ENCODE data around the gene ADGRG3. TPM values are rescaled to one million over a fixed set of nuclear protein-coding genes. Genes with fewer than 3 reads are reported as not detected.

Gene ADGRG3
- total and polyA plus RNA-seq, 2 of the 8 experiments (the other 6 are each of a cell fraction or from before 2014, with no cell fraction given), result 0.28 to 0.98 TPM

Other genes with a start within 250 kb of the ADGRG3 start
- 83.6 and 90.7 TPM in 2 replicates for gene CIAPIN1, start 220.9 kb upstream of the ADGRG3 start, total RNA-seq (2021; fragmentation: NEBNext Ultra II Directional; extraction: Animal tissue kit (Norgen Biotek cat#: 25700))
- 64.0 and 76.8 TPM in 2 replicates for gene CIAPIN1, start 220.9 kb upstream of the ADGRG3 start, polyA plus RNA-seq (2011; rRNA removed)
- 31.7 and 33.3 TPM in 2 replicates for gene COQ9, start 220.8 kb upstream of the ADGRG3 start, total RNA-seq (2021; fragmentation: NEBNext Ultra II Directional; extraction: Animal tissue kit (Norgen Biotek cat#: 25700))
- 47.9 and 60.3 TPM in 2 replicates for gene COQ9, start 220.8 kb upstream of the ADGRG3 start, polyA plus RNA-seq (2011; rRNA removed)
- gene POLR2C, start 205.6 kb upstream of the ADGRG3 start, total RNA-seq (2021; fragmentation: NEBNext Ultra II Directional; extraction: Animal tissue kit (Norgen Biotek cat#: 25700)), result 71.2 and 72.5 TPM in 2 replicates
- gene POLR2C, start 205.6 kb upstream of the ADGRG3 start, polyA plus RNA-seq (2011; rRNA removed), result 132 and 149 TPM in 2 replicates
- gene DOK4, start 181.8 kb upstream of the ADGRG3 start, total RNA-seq (2021; fragmentation: NEBNext Ultra II Directional; extraction: Animal tissue kit (Norgen Biotek cat#: 25700)), result 28.9 and 29.9 TPM in 2 replicates
- gene DOK4, start 181.8 kb upstream of the ADGRG3 start, polyA plus RNA-seq (2011; rRNA removed), result 24.0 and 29.5 TPM in 2 replicates
- 3.5 and 4.0 TPM in 2 replicates for gene CCDC102A, start 131.7 kb upstream of the ADGRG3 start, total RNA-seq (2021; fragmentation: NEBNext Ultra II Directional; extraction: Animal tissue kit (Norgen Biotek cat#: 25700))
- gene CCDC102A, start 131.7 kb upstream of the ADGRG3 start, polyA plus RNA-seq (2011; rRNA removed), result 7.5 and 10.5 TPM in 2 replicates
- gene ADGRG5, start 125.7 kb upstream of the ADGRG3 start, total RNA-seq (2021; fragmentation: NEBNext Ultra II Directional; extraction: Animal tissue kit (Norgen Biotek cat#: 25700)), result 8.6 and 10.5 TPM in 2 replicates
- gene ADGRG5, start 125.7 kb upstream of the ADGRG3 start, polyA plus RNA-seq (2011; rRNA removed), result 14.8 and 16.5 TPM in 2 replicates
- gene ADGRG1, start 39.7 kb upstream of the ADGRG3 start, total RNA-seq (2021; fragmentation: NEBNext Ultra II Directional; extraction: Animal tissue kit (Norgen Biotek cat#: 25700)), result 0.78 and 1.3 TPM in 2 replicates
- gene ADGRG1, start 39.7 kb upstream of the ADGRG3 start, polyA plus RNA-seq (2011; rRNA removed), result 2.6 and 2.9 TPM in 2 replicates
- gene DRC7, start 26.5 kb downstream of the ADGRG3 start, total RNA-seq (2021; fragmentation: NEBNext Ultra II Directional; extraction: Animal tissue kit (Norgen Biotek cat#: 25700)), result not detected in 2 replicates
- gene DRC7, start 26.5 kb downstream of the ADGRG3 start, polyA plus RNA-seq (2011; rRNA removed), result 0.13 and 0.14 TPM in 2 replicates
- gene KATNB1, start 67.5 kb downstream of the ADGRG3 start, total RNA-seq (2021; fragmentation: NEBNext Ultra II Directional; extraction: Animal tissue kit (Norgen Biotek cat#: 25700)), result 50.2 and 50.3 TPM in 2 replicates
- gene KATNB1, start 67.5 kb downstream of the ADGRG3 start, polyA plus RNA-seq (2011; rRNA removed), result 60.4 and 88.4 TPM in 2 replicates
- gene KIFC3, start 134.2 kb downstream of the ADGRG3 start, total RNA-seq (2021; fragmentation: NEBNext Ultra II Directional; extraction: Animal tissue kit (Norgen Biotek cat#: 25700)), result 5.3 and 7.1 TPM in 2 replicates
- gene KIFC3, start 134.2 kb downstream of the ADGRG3 start, polyA plus RNA-seq (2011; rRNA removed), result 2.1 and 3.8 TPM in 2 replicates